GM23248 (cell line): ENCODE measurements around the gene CACNA1E. TPM values are rescaled to one million over a fixed set of nuclear protein-coding genes. Genes with fewer than 3 reads are reported as not detected.

Experiments used
- DNase-seq: peaks from one replicate; pipeline ENCODE4 v3.0.0-alpha.2; 2015
- H2AFZ ChIP-seq: fragments of 200-600 bp; sonication (generic); 2 replicates; pipeline ENCODE4 v1.6.1; 2016; ENCODE audit warnings: antibody characterized with exemption
- H3F3A ChIP-seq: fragments of 200-600 bp; sonication (generic); 2 replicates; pipeline ENCODE4 v1.6.1; 2016; ENCODE audit warnings: mild to moderate bottlenecking, antibody characterized with exemption, mixed run types; ENCODE audit not compliant: insufficient read depth
- H3K27ac ChIP-seq: fragments of 200-600 bp; sonication (generic); 2 replicates; pipeline ENCODE4 v1.5.1; 2016; ENCODE audit warnings: mild to moderate bottlenecking
- H3K27me3 ChIP-seq: fragments of 200-600 bp; sonication (generic); replicated peaks from 2 replicates; pipeline ENCODE4 v1.6.1; 2016; ENCODE audit warnings: mild to moderate bottlenecking; ENCODE audit not compliant: insufficient read depth
- H3K36me3 ChIP-seq: fragments of 200-600 bp; sonication (generic); 2 replicates; pipeline ENCODE4 v1.6.1; 2016; ENCODE audit warnings: low read depth, mild to moderate bottlenecking
- H3K4me1 ChIP-seq: fragments of 200-600 bp; sonication (generic); 2 replicates; pipeline ENCODE4 v1.6.1; 2016; ENCODE audit warnings: mild to moderate bottlenecking; ENCODE audit not compliant: insufficient read depth
- H3K4me2 ChIP-seq: fragments of 200-600 bp; sonication (generic); one replicate; pipeline ENCODE4 v1.6.1; 2016; ENCODE audit warnings: mild to moderate bottlenecking; ENCODE audit not compliant: unreplicated experiment
- H3K4me3 ChIP-seq: fragments of 200-600 bp; sonication (generic); 2 replicates; pipeline ENCODE4 v1.5.1; 2016; ENCODE audit warnings: mild to moderate bottlenecking
- H3K79me2 ChIP-seq: fragments of 200-600 bp; sonication (generic); 2 replicates; pipeline ENCODE4 v1.6.1; 2016; ENCODE audit warnings: mild to moderate bottlenecking; ENCODE audit not compliant: insufficient read depth
- H3K9ac ChIP-seq: fragments of 200-600 bp; sonication (generic); 2 replicates; pipeline ENCODE4 v1.6.1; 2016; ENCODE audit warnings: mild to moderate bottlenecking
- H3K9me2 ChIP-seq: fragments of 200-600 bp; sonication (generic); 2 replicates; pipeline ENCODE4 v1.6.1; 2016; ENCODE audit warnings: mixed run types, mild to moderate bottlenecking, moderate library complexity; ENCODE audit not compliant: insufficient read depth
- H3K9me3 ChIP-seq: fragments of 200-600 bp; sonication (generic); one replicate; pipeline ENCODE4 v1.6.1; 2017; ENCODE audit warnings: low read depth
- H4K20me1 ChIP-seq: fragments of 200-600 bp; sonication (generic); 2 replicates; pipeline ENCODE4 v1.6.0; 2016; ENCODE audit not compliant: insufficient read depth
- EZH2 ChIP-seq: fragments of 200-600 bp; sonication (generic); IDR thresholded peaks from 2 replicates; pipeline ENCODE4 v1.6.1; 2018; ENCODE audit warnings: antibody characterized with exemption, mild to moderate bottlenecking; ENCODE audit not compliant: insufficient read depth, poor library complexity, severe bottlenecking
- EZH2phosphoT487 ChIP-seq: fragments of 200-600 bp; sonication (generic); IDR thresholded peaks from 2 replicates; pipeline ENCODE4 v1.6.1; 2018; ENCODE audit warnings: antibody characterized with exemption, moderate library complexity, mild to moderate bottlenecking, low read depth; ENCODE audit not compliant: insufficient read depth
- WGBS, 2 experiments: methylation state at CpG; one replicate each; pipeline ENCODE4 v1.1.6; 2015 to 2017; ENCODE audit warnings: low lambda C conversion rate in 2 of 2, low coverage in 1 of 2; ENCODE audit errors: missing lambda C conversion rate in 2 of 2; 5-methylcytosine and 5-hydroxymethylcytosine counted together
- in situ Hi-C: fragments of 300-500 bp; cut with MboI; formaldehyde crosslinking; loops from 2 replicates; pipeline ENCODE4 v1.15.0; 2020
- polyA plus RNA-seq: library from polyadenylated mRNA; unstranded; fragments of >200 nt; fragmentation: Nextera tagmentation; extraction: Ambion mirVana; gene quantifications from 2 replicates; pipeline ENCODE4 v1.2.1, GENCODE V29; 2016
- total RNA-seq: library from RNA; depleted of rRNA; stranded (reverse); fragments of >200 nt; shearing (Covaris generic); gene quantifications from 2 replicates; pipeline ENCODE4 v1.2.3, GENCODE V29; 2014

CACNA1E gene
- total and polyA plus RNA-seq, 2 experiments from 2014 or later, result not detected

DNA sequence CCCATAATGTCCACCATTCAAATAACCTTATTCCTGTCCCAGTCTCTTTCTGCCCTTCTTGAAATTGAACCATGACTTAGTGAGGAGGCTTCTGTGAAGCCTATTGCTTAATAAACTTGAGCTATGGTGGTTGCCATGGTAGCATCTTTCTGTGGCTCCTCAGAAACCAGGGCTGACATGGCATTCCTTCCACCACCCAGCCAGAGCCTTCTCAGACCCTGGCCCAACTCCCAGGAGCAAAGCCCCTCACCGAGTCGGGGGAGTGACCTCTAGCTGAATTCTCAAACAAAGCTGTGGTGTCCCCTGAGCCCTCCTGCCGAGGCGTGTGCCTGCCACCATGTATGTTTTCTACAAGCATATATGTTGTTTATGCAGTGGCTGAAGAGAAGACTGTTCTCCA is 259.1 kb downstream of the CACNA1E start:
- no peak overlapping the region for H3K27ac ChIP-seq
- in situ Hi-C loops, result no loop called here
- DNase-seq, result no peak

DNA sequence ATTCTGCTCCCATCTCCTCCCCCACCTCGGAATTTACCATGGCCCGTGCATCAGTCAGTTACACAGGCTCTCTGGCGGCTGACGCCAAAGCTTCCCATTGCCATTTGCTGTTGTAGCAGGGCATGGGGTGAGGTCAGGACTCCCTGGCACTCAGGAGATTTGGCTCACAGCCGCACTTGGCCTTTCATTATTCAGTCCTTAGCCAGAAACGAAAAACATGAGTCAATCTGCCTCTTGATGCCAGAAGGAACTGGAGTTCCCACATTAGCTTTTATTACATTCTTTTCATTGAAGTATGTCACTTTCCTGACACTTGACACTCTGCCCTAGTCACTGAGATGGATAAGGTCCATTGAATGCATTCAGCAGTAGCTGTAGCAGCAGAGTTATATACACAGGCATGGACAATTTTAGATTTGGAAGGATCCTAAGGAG is 260.6 kb downstream of the CACNA1E start:
- in situ Hi-C loops, result no loop called here
- Histone ChIP-seq H3K4me1 (no peaks in the 10 kb centered on the region), H3K79me2 (no peaks in the 10 kb centered on the region), H3K27ac (no peak overlapping the region), H3K4me2 (no peak overlapping the region), H3K27me3 (no peaks in the 10 kb centered on the region), H4K20me1 (no peaks in the 10 kb centered on the region), H3F3A (no peaks in the 10 kb centered on the region), H3K9me2 (no peaks in the 10 kb centered on the region), H3K36me3 (no peaks in the 10 kb centered on the region), H3K9ac (no peak overlapping the region), H2AFZ (no peak overlapping the region), H3K9me3 (no peaks in the 10 kb centered on the region), H3K4me3 (no peak overlapping the region)
- 13 to 16% methylated on average over 6 of the region's 6 CpGs for WGBS, 2 experiments
- DNase-seq, result no peak
- TF ChIP-seq EZH2phosphoT487 (no peak), EZH2 (no peak)

More for the DNA sequence above, 259.1 kb downstream of the CACNA1E start:
- WGBS, 2 experiments, result 19 to 33% methylated on average over 4 of the region's 4 CpGs
- Histone ChIP-seq H3K27me3 (no peaks in the 10 kb centered on the region), H4K20me1 (no peaks in the 10 kb centered on the region), H2AFZ (no peak overlapping the region), H3K9me2 (no peaks in the 10 kb centered on the region), H3F3A (no peaks in the 10 kb centered on the region), H3K36me3 (no peaks in the 10 kb centered on the region), H3K9ac (no peak overlapping the region), H3K4me1 (no peaks in the 10 kb centered on the region), H3K4me2 (no peak overlapping the region), H3K9me3 (no peaks in the 10 kb centered on the region), H3K79me2 (no peaks in the 10 kb centered on the region), H3K4me3 (no peak overlapping the region)
- TF ChIP-seq EZH2 (no peak), EZH2phosphoT487 (no peak)

DNA sequence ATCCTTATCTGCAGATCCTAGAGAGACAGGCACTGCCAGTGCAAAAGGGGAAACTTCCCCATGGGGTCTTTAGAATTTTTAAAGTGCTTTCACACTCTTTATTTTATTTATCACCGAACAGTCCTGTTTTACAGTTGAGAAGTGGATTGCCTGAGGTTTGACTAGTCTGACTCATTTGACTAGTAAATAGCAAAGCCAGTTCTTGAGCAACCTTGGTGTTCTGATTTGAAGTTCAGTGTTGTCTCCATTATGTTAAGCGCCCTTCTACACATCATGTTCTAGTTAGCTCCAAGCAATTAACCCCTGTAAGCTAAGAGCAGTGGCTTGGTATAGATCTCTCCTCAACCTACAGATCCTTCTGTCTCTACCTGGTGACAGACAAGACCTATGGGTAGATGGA is 262.9 kb downstream of the CACNA1E start:
- TF ChIP-seq EZH2, result no peak
- no peak for TF ChIP-seq EZH2phosphoT487
- Histone ChIP-seq H3K27ac (no peak overlapping the region), H2AFZ (no peak overlapping the region), H3K27me3 (no peaks in the 10 kb centered on the region), H3F3A (no peaks in the 10 kb centered on the region), H3K9ac (no peak overlapping the region), H3K9me2 (no peaks in the 10 kb centered on the region), H4K20me1 (no peaks in the 10 kb centered on the region), H3K4me3 (no peak overlapping the region), H3K79me2 (no peaks in the 10 kb centered on the region), H3K36me3 (no peaks in the 10 kb centered on the region), H3K9me3 (no peaks in the 10 kb centered on the region), H3K4me1 (no peaks in the 10 kb centered on the region), H3K4me2 (no peak overlapping the region)
- no peak for DNase-seq
- 2 to 6% methylated on average over 2 of the region's 2 CpGs for WGBS, 2 experiments
- in situ Hi-C loops, result no loop called here

DNA sequence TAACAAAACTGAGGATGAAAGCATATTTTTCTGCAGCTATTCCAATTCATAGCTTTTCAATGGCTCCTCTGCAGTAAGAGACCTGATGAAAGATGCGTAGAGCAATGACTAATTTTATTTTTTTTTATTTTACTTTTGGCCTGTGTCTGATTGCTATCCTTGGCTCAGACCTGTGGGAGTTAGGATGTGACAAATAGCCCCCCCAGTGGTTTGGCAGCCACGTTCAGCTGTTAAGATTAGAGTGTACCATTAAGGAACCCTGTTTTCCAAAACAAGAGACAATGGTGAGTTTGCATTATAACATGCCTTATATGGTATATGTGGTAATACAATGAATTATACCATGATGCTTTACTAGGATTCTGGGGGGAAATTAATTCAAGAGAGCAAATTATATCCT is 264.7 kb downstream of the CACNA1E start:
- no peaks in the 10 kb centered on the region for H3K79me2 ChIP-seq
- no peaks in the 10 kb centered on the region for H3K27me3 ChIP-seq
- no peak overlapping the region for H3K4me2 ChIP-seq
- DNase-seq, result no peak
- 21 to 22% methylated on average over 2 of the region's 2 CpGs for WGBS, 2 experiments
- no peaks in the 10 kb centered on the region for H3K9me3 ChIP-seq
- no peaks in the 10 kb centered on the region for H3F3A ChIP-seq
- H3K36me3 ChIP-seq, result no peaks in the 10 kb centered on the region
- H3K9me2 ChIP-seq, result no peaks in the 10 kb centered on the region
- H3K9ac ChIP-seq, result no peak overlapping the region
- H2AFZ ChIP-seq, result no peak overlapping the region
- H3K27ac ChIP-seq, result no peak overlapping the region
- H3K4me1 ChIP-seq, result no peaks in the 10 kb centered on the region
- H3K4me3 ChIP-seq, result no peak overlapping the region
- H4K20me1 ChIP-seq, result no peaks in the 10 kb centered on the region
- in situ Hi-C loops, result no loop called here
- TF ChIP-seq EZH2 (no peak), EZH2phosphoT487 (no peak)

DNA sequence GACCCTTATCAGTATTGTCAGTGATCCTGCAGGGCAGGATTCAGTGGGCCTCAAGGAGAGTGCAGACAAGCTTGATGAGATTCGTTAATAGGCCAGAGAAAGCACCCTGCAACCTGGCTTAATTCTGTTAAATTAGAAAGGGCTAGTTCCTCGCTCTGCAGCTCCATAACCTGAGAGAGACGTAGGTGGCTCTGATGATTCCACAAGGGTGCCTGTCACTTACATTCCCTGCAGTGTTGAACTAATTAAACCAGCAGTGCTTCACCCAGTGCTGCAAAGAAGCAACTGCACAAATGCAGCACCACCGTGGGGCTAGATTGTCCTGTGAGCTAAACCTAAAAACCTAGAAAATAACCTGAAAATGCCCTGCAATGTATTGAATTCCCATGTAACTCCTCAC is 270.8 kb downstream of the CACNA1E start:
- Histone ChIP-seq H3K4me2 (no peak overlapping the region), H4K20me1 (no peaks in the 10 kb centered on the region), H3K27me3 (no peaks in the 10 kb centered on the region), H3K79me2 (no peaks in the 10 kb centered on the region), H3K4me3 (no peak overlapping the region), H3K9me2 (no peaks in the 10 kb centered on the region), H3K36me3 (no peaks in the 10 kb centered on the region), H2AFZ (no peak overlapping the region), H3K9me3 (no peaks in the 10 kb centered on the region), H3K4me1 (no peaks in the 10 kb centered on the region), H3F3A (no peaks in the 10 kb centered on the region), H3K27ac (no peak overlapping the region), H3K9ac (no peak overlapping the region)
- TF ChIP-seq EZH2 (no peak), EZH2phosphoT487 (no peak)
- no peak for DNase-seq
- WGBS, 2 experiments, result 8 to 14% methylated on average over 4 of the region's 4 CpGs
- in situ Hi-C loops, result no loop called here
